ENCODE measurements around the gene POM121. TPM values are rescaled to one million over a fixed set of nuclear protein-coding genes. Genes with fewer than 3 reads are reported as not detected.
"Not testable (repeated sequence)": the region's sequence is repeated elsewhere in the genome, so short reads cannot be mapped to it uniquely, and the experiment has no call there.

Gene POM121
- total RNA-seq (2021) (54.6 and 56.6 TPM in 2 replicates), Bru-seq, nascent RNA (percentile 84 among the genes with signal in this experiment), BruChase-seq, experiment 1, labeled RNA remaining after a 2-hour chase (percentile 86 among the genes with signal in this experiment), BruChase-seq, experiment 2, labeled RNA remaining after a 6-hour chase (percentile 90 among the genes with signal in this experiment)
- long read RNA-seq, partial matches to known transcripts, result 108 of 120 reads
- long read RNA-seq, other reads (novel, unspliced or antisense), result 12 of 120 reads

- POLR2A ChIA-PET (ENCODE audit: low non-redundant PET), result no interaction called here
- no TSS peak for BruUV-seq (replicated peaks)
- Histone ChIP-seq H3K4me1 (ENCODE audit: insufficient read depth, low read length, poor library complexity, severe bottlenecking) (peaks cover 4% of the 10 kb centered on the region), H3K9me3 (ENCODE audit: low read depth, low read length, poor library complexity, severe bottlenecking) (no peaks in the 10 kb centered on the region), H3K36me3 (ENCODE audit: insufficient read depth, low read length, poor library complexity, severe bottlenecking) (peaks cover 34% of the 10 kb centered on the region), H3K27ac (ENCODE audit: low read depth, low read length, poor library complexity, severe bottlenecking) (peak within 1 kb of the TSS; percentile 93), H3K27me3 (replicated peaks; ENCODE audit: insufficient read depth, low read depth, low read length, poor library complexity) (no peaks in the 10 kb centered on the region), H3K4me3 (ENCODE audit: low read depth, low read length, poor library complexity, severe bottlenecking) (peak within 1 kb of the TSS; percentile 82)
- intact Hi-C loops (cut with micrococcal nuclease; ENCODE audit: unreplicated experiment), result loop anchor here (2.0 kb wide), 1 partner anchor 96 kb away; the partner anchor contains the start of gene TYW1B
- peak; percentile 92 for DNase-seq (ENCODE audit: low spot score)
- no peak for TF ChIP-seq CTCF (conservative IDR thresholded peaks at IDR 0.05; ENCODE audit: low read depth, low read length)
- TF ChIP-seq EZH2 (IDR thresholded peaks at IDR 0.05; ENCODE audit: borderline replicate concordance, low read depth, low read length, poor library complexity, severe bottlenecking), result no peak
- CTCF ChIA-PET, result no interaction called here
Measured at GRCh38 chr7:72924733-72925545, at the start of gene POM121. Gene POM121, plus strand, starts transcription at chr7:72925095. Its CDS starts 27 bp downstream, at chr7:72925122.

GRCh38 chr7:72879079-72879736, 45.7 kb upstream of the POM121 start:
- Histone ChIP-seq H3K27ac (ENCODE audit: low read depth, low read length, poor library complexity, severe bottlenecking) (peak overlapping the region; percentile 84), H3K4me3 (ENCODE audit: low read depth, low read length, poor library complexity, severe bottlenecking) (peak overlapping the region; percentile 67)
- POLR2A ChIA-PET (ENCODE audit: low non-redundant PET); H3K27me3 ChIP-seq (replicated peaks; ENCODE audit: insufficient read depth, low read depth, low read length, poor library complexity); H3K9me3 ChIP-seq (ENCODE audit: low read depth, low read length, poor library complexity, severe bottlenecking); BruUV-seq (replicated peaks); H3K36me3 ChIP-seq (ENCODE audit: insufficient read depth, low read length, poor library complexity, severe bottlenecking); intact Hi-C loops (cut with micrococcal nuclease; ENCODE audit: unreplicated experiment); CTCF ChIA-PET; H3K4me1 ChIP-seq (ENCODE audit: insufficient read depth, low read length, poor library complexity, severe bottlenecking): not testable (repeated sequence)
- peak; percentile 89 for DNase-seq (ENCODE audit: low spot score)

DNA sequence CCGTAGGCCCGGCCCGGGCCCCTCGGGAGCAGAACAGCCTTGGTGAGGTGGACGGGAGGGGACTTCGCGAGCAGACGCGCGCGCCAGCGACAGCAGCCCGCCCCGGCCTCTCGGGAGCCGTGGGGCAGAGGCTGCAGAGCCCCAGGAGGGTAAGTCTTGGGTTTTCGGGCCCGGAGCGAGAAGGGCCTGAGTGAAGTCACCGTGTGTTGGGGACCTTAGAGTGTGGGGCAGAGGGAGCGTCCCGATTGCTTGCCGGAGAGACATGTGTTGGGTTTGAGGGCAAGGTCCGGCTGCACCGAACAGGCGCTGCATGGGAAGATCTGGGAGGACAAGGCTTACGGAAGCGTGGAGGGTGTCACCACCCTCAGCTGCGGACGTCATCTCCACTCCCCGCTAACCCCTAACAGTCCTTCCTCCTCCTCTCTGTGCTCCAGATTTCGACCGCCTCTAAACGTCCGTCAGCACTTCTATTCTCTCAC, 45.1 kb upstream of the POM121 start:
- Histone ChIP-seq H3K4me3 (ENCODE audit: low read depth, low read length, poor library complexity, severe bottlenecking) (peak overlapping the region; percentile 67), H3K27ac (ENCODE audit: low read depth, low read length, poor library complexity, severe bottlenecking) (peak overlapping the region; percentile 84)
- CTCF ChIA-PET; H3K9me3 ChIP-seq (ENCODE audit: low read depth, low read length, poor library complexity, severe bottlenecking); BruUV-seq (replicated peaks); H3K36me3 ChIP-seq (ENCODE audit: insufficient read depth, low read length, poor library complexity, severe bottlenecking); POLR2A ChIA-PET (ENCODE audit: low non-redundant PET); intact Hi-C loops (cut with micrococcal nuclease; ENCODE audit: unreplicated experiment); H3K4me1 ChIP-seq (ENCODE audit: insufficient read depth, low read length, poor library complexity, severe bottlenecking); H3K27me3 ChIP-seq (replicated peaks; ENCODE audit: insufficient read depth, low read depth, low read length, poor library complexity): not testable (repeated sequence)
- peak; percentile 31 for DNase-seq (ENCODE audit: low spot score)

- POLR2A ChIA-PET (ENCODE audit: low non-redundant PET); DNase-seq (ENCODE audit: low spot score); H3K4me1 ChIP-seq (ENCODE audit: insufficient read depth, low read length, poor library complexity, severe bottlenecking); H3K4me3 ChIP-seq (ENCODE audit: low read depth, low read length, poor library complexity, severe bottlenecking); H3K27me3 ChIP-seq (replicated peaks; ENCODE audit: insufficient read depth, low read depth, low read length, poor library complexity); CTCF ChIA-PET; H3K27ac ChIP-seq (ENCODE audit: low read depth, low read length, poor library complexity, severe bottlenecking); H3K9me3 ChIP-seq (ENCODE audit: low read depth, low read length, poor library complexity, severe bottlenecking); intact Hi-C loops (cut with micrococcal nuclease; ENCODE audit: unreplicated experiment); BruUV-seq (replicated peaks): not testable (repeated sequence)
- H3K36me3 ChIP-seq (ENCODE audit: insufficient read depth, low read length, poor library complexity, severe bottlenecking), result peaks cover 12% of the 10 kb centered on the region
Measured at GRCh38 chr7:72891750-72892149, 33.1 kb upstream of the POM121 start.

GRCh38 chr7:72904740-72905139, 20.2 kb upstream of the POM121 start:
- DNase-seq (ENCODE audit: low spot score); CTCF ChIA-PET; POLR2A ChIA-PET (ENCODE audit: low non-redundant PET); H3K27me3 ChIP-seq (replicated peaks; ENCODE audit: insufficient read depth, low read depth, low read length, poor library complexity); H3K9me3 ChIP-seq (ENCODE audit: low read depth, low read length, poor library complexity, severe bottlenecking); H3K4me3 ChIP-seq (ENCODE audit: low read depth, low read length, poor library complexity, severe bottlenecking); H3K4me1 ChIP-seq (ENCODE audit: insufficient read depth, low read length, poor library complexity, severe bottlenecking); H3K27ac ChIP-seq (ENCODE audit: low read depth, low read length, poor library complexity, severe bottlenecking); intact Hi-C loops (cut with micrococcal nuclease; ENCODE audit: unreplicated experiment): not testable (repeated sequence)
- H3K36me3 ChIP-seq (ENCODE audit: insufficient read depth, low read length, poor library complexity, severe bottlenecking), result peaks cover 24% of the 10 kb centered on the region
- TSS peak; percentile 13 for BruUV-seq (replicated peaks)

DNA sequence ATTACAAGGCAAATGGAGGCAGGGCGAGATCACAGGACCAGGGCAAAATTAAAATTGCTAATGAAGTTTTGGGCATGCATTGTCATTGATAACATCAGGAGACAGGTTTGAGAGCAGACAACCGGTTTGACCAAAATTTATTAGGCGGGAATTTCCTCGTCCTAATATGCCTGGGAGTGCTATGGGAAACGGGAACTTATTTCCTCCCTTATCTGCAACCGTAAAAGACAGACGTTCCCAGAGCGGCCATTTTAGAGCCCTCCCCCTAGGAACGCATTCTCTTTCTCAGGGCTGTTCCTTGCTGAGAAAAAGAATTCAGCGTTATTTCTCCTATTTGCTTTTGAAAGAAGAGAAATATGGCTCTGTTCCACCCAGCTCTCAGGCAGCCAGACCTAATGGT, 16.5 kb upstream of the POM121 start:
- DNase-seq (ENCODE audit: low spot score); H3K9me3 ChIP-seq (ENCODE audit: low read depth, low read length, poor library complexity, severe bottlenecking); H3K4me1 ChIP-seq (ENCODE audit: insufficient read depth, low read length, poor library complexity, severe bottlenecking); H3K27ac ChIP-seq (ENCODE audit: low read depth, low read length, poor library complexity, severe bottlenecking); BruUV-seq (replicated peaks); intact Hi-C loops (cut with micrococcal nuclease; ENCODE audit: unreplicated experiment); POLR2A ChIA-PET (ENCODE audit: low non-redundant PET); H3K4me3 ChIP-seq (ENCODE audit: low read depth, low read length, poor library complexity, severe bottlenecking); CTCF ChIA-PET; H3K27me3 ChIP-seq (replicated peaks; ENCODE audit: insufficient read depth, low read depth, low read length, poor library complexity): not testable (repeated sequence)
- peaks cover 12% of the 10 kb centered on the region for H3K36me3 ChIP-seq (ENCODE audit: insufficient read depth, low read length, poor library complexity, severe bottlenecking)

All from A673 (cell line).